GM19468 (cell line): ENCODE results near the gene LRP6.
"Not testable (repeated sequence)": the region's sequence is repeated elsewhere in the genome, so short reads cannot be mapped to it uniquely, and the experiment has no call there.

ENCODE experiments used
- ATAC-seq: cut with Tn5 transposase; IDR thresholded peaks from one replicate; pipeline ENCODE4 v1.9.1; 2021; ENCODE audit warnings: mild to moderate bottlenecking, moderate library complexity, moderate number of reproducible peaks; ENCODE audit not compliant: unreplicated experiment; ENCODE audit errors: extremely low read depth

The LRP6 gene

GRCh38 chr12:12266389-12266872 lies 413 bp downstream of the LRP6 start:
- ATAC-seq: no peak

- ATAC-seq: no peak
Measured at GRCh38 chr12:12265571-12266388, 1.1 kb downstream of the LRP6 start.

GRCh38 chr12:12265035-12265434 lies 1.8 kb downstream of the LRP6 start:
- no peak for ATAC-seq

GRCh38 chr12:12263909-12264308 lies 2.9 kb downstream of the LRP6 start:
- ATAC-seq: no peak

GRCh38 chr12:12256291-12256757 lies 10.5 kb downstream of the LRP6 start:
- ATAC-seq: not testable (repeated sequence)

- no peak for ATAC-seq
Measured at GRCh38 chr12:12254553-12254952, 12.3 kb downstream of the LRP6 start.

- no peak for ATAC-seq
Measured at GRCh38 chr12:12249216-12250050, 17.4 kb downstream of the LRP6 start.

- ATAC-seq: no peak
Measured at GRCh38 chr12:12247584-12247983, 19.3 kb downstream of the LRP6 start.

GRCh38 chr12:12244341-12244740 lies 22.5 kb downstream of the LRP6 start:
- no peak for ATAC-seq

- ATAC-seq: no peak
Measured at GRCh38 chr12:12240662-12241340, 26.0 kb downstream of the LRP6 start.

GRCh38 chr12:12239127-12239526 lies 27.7 kb downstream of the LRP6 start:
- no peak for ATAC-seq

- no peak for ATAC-seq
Measured at GRCh38 chr12:12238605-12239004, 28.2 kb downstream of the LRP6 start.

GRCh38 chr12:12236896-12237295 lies 29.9 kb downstream of the LRP6 start:
- ATAC-seq: no peak

- no peak for ATAC-seq
Measured at GRCh38 chr12:12230275-12230674, 36.6 kb downstream of the LRP6 start.

GRCh38 chr12:12229556-12230092 lies 37.2 kb downstream of the LRP6 start:
- ATAC-seq: no peak

- ATAC-seq: no peak
Measured at GRCh38 chr12:12228402-12228801, 38.4 kb downstream of the LRP6 start.

- ATAC-seq: no peak
Measured at GRCh38 chr12:12226187-12226586, 40.7 kb downstream of the LRP6 start.

- ATAC-seq: no peak
Measured at GRCh38 chr12:12224240-12224940, 42.5 kb downstream of the LRP6 start.

GRCh38 chr12:12221560-12221959 lies 45.3 kb downstream of the LRP6 start:
- no peak for ATAC-seq

GRCh38 chr12:12219664-12220063 lies 47.2 kb downstream of the LRP6 start:
- no peak for ATAC-seq
